Smooth muscle cell (in vitro differentiated cells): ENCODE data around the gene NCOA5. TPM values are rescaled to one million over a fixed set of nuclear protein-coding genes. Genes with fewer than 3 reads are reported as not detected.

ENCODE experiments used
- DNase-seq: peaks from one replicate; lab custom pipeline; 2025; ENCODE audit not compliant: unreplicated experiment; lab: John Stamatoyannopoulos, UW
- H2AFZ ChIP-seq: fragments of 200-600 bp; sonication (generic); 2 replicates; pipeline ENCODE4 v1.6.0; 2016; ENCODE audit warnings: antibody characterized with exemption, low read depth, mild to moderate bottlenecking
- H3F3A ChIP-seq: fragments of 200-600 bp; sonication (generic); 2 replicates; pipeline ENCODE4 v1.6.0; 2017; ENCODE audit warnings: antibody characterized with exemption, low read depth
- H3K27ac ChIP-seq: fragments of 200-600 bp; sonication (generic); 2 replicates; pipeline ENCODE4 v1.5.1; 2016; ENCODE audit warnings: low read depth, mild to moderate bottlenecking
- H3K27me3 ChIP-seq: fragments of 200-600 bp; sonication (generic); 2 replicates; pipeline ENCODE4 v1.6.1; 2016; ENCODE audit warnings: low read depth, mild to moderate bottlenecking
- H3K36me3 ChIP-seq: fragments of 200-600 bp; sonication (generic); 2 replicates; pipeline ENCODE4 v1.5.1; 2016; ENCODE audit warnings: low read depth
- H3K4me1 ChIP-seq: fragments of 200-600 bp; sonication (generic); 2 replicates; pipeline ENCODE4 v1.5.1; 2016; ENCODE audit warnings: low read depth
- H3K4me2 ChIP-seq: fragments of 200-600 bp; sonication (generic); 2 replicates; pipeline ENCODE4 v1.6.0; 2016; ENCODE audit warnings: mild to moderate bottlenecking
- H3K4me3 ChIP-seq: fragments of 200-600 bp; sonication (generic); 2 replicates; pipeline ENCODE4 v1.5.1; 2016; ENCODE audit warnings: mild to moderate bottlenecking
- H3K79me2 ChIP-seq: fragments of 200-600 bp; sonication (generic); 2 replicates; pipeline ENCODE4 v1.6.0; 2016; ENCODE audit warnings: low read depth, mild to moderate bottlenecking
- H3K9ac ChIP-seq: fragments of 200-600 bp; sonication (generic); 2 replicates; pipeline ENCODE4 v1.6.0; 2016; ENCODE audit warnings: low read depth
- H3K9me3 ChIP-seq: fragments of 200-600 bp; sonication (generic); replicated peaks from 2 replicates; pipeline ENCODE4 v1.5.1; 2016; ENCODE audit warnings: low read depth
- H4K20me1 ChIP-seq: fragments of 200-600 bp; sonication (generic); 2 replicates; pipeline ENCODE4 v1.6.0; 2016; ENCODE audit warnings: low read depth
- CTCF ChIP-seq: fragments of 200-600 bp; sonication (generic); IDR thresholded peaks from 2 replicates; pipeline ENCODE4 v1.5.1; 2017; ENCODE audit warnings: borderline replicate concordance, mild to moderate bottlenecking, antibody characterized with exemption; ENCODE audit not compliant: insufficient read depth, poor library complexity, severe bottlenecking
- WGBS: methylation state at CpG from one replicate; pipeline ENCODE4 v1.1.7; 2016; ENCODE audit warnings: low lambda C conversion rate; 5-methylcytosine and 5-hydroxymethylcytosine counted together
- polyA plus RNA-seq: library from polyadenylated mRNA; unstranded; fragments of >200 nt; fragmentation: Nextera tagmentation; extraction: Ambion mirVana; gene quantifications from 2 replicates; pipeline ENCODE4 v1.2.1, GENCODE V29; 2016
- total RNA-seq: library from RNA; depleted of rRNA; stranded (reverse); fragments of >200 nt; gene quantifications from 2 replicates; pipeline ENCODE4 v1.2.3, GENCODE V29; 2014

Gene NCOA5
- total and polyA plus RNA-seq, 2 experiments from 2014 or later: 8.3 to 11.4 TPM

GRCh38 chr20:46121184-46121930 lies 31.6 kb upstream of the NCOA5 start:
- Histone ChIP-seq H4K20me1 (peaks cover 6% of the 10 kb centered on the region), H3K9me3 (no peaks in the 10 kb centered on the region), H3K36me3 (no peaks in the 10 kb centered on the region), H2AFZ (no peak overlapping the region), H3F3A (peaks cover 5% of the 10 kb centered on the region), H3K4me3 (no peak overlapping the region), H3K27me3 (no peaks in the 10 kb centered on the region), H3K9ac (no peak overlapping the region), H3K27ac (peak overlapping the region; percentile 18), H3K79me2 (no peaks in the 10 kb centered on the region), H3K4me2 (peak overlapping the region; percentile 20), H3K4me1 (no peaks in the 10 kb centered on the region)
- WGBS: 75% methylated on average over 2 of the region's 2 CpGs
- TF ChIP-seq CTCF: no peak
- DNase-seq: no peak

- Histone ChIP-seq H3K27ac (no peak overlapping the region), H4K20me1 (peaks cover 6% of the 10 kb centered on the region), H3K4me1 (no peaks in the 10 kb centered on the region), H3K4me2 (no peak overlapping the region), H3K79me2 (no peaks in the 10 kb centered on the region), H3F3A (peaks cover 5% of the 10 kb centered on the region), H3K4me3 (no peak overlapping the region), H3K9me3 (no peaks in the 10 kb centered on the region), H3K27me3 (no peaks in the 10 kb centered on the region), H3K9ac (no peak overlapping the region), H3K36me3 (no peaks in the 10 kb centered on the region), H2AFZ (no peak overlapping the region)
- no peak for TF ChIP-seq CTCF
- DNase-seq: no peak
- WGBS: 95% methylated on average over 2 of the region's 2 CpGs
Observed at GRCh38 chr20:46120136-46120535, 30.4 kb upstream of the NCOA5 start.

GRCh38 chr20:46119547-46119946 lies 29.8 kb upstream of the NCOA5 start:
- no peak for TF ChIP-seq CTCF
- no peak for DNase-seq
- Histone ChIP-seq H3F3A (peaks cover 5% of the 10 kb centered on the region), H3K4me3 (no peak overlapping the region), H3K27ac (no peak overlapping the region), H3K79me2 (no peaks in the 10 kb centered on the region), H3K4me2 (no peak overlapping the region), H3K27me3 (no peaks in the 10 kb centered on the region), H3K4me1 (no peaks in the 10 kb centered on the region), H3K9ac (no peak overlapping the region), H3K9me3 (no peaks in the 10 kb centered on the region), H4K20me1 (peaks cover 6% of the 10 kb centered on the region), H3K36me3 (no peaks in the 10 kb centered on the region), H2AFZ (no peak overlapping the region)
- WGBS: 92% methylated on average over 2 of the region's 2 CpGs

GRCh38 chr20:46119028-46119546 lies 29.3 kb upstream of the NCOA5 start:
- peak overlapping the region; percentile 90 for H3K4me2 ChIP-seq
- H3K79me2 ChIP-seq: no peaks in the 10 kb centered on the region
- peaks cover 5% of the 10 kb centered on the region for H3F3A ChIP-seq
- no peak for TF ChIP-seq CTCF
- H3K9ac ChIP-seq: no peak overlapping the region
- no peak overlapping the region for H2AFZ ChIP-seq
- H3K27me3 ChIP-seq: no peaks in the 10 kb centered on the region
- H4K20me1 ChIP-seq: peaks cover 6% of the 10 kb centered on the region
- no peaks in the 10 kb centered on the region for H3K36me3 ChIP-seq
- no peak for DNase-seq
- H3K9me3 ChIP-seq: no peaks in the 10 kb centered on the region
- H3K4me1 ChIP-seq: no peaks in the 10 kb centered on the region
- 89% methylated on average over 2 of the region's 2 CpGs for WGBS
- no peak overlapping the region for H3K27ac ChIP-seq
- H3K4me3 ChIP-seq: no peak overlapping the region
